Upper lobe of left lung (tissue), 4 donors: ENCODE data around the gene TELO2.
A peak's percentile ranks its signal among the peaks of the same experiment; 100 is the strongest.

Experiments used
- EP300 ChIP-seq, 4 donors: sonication (generic); formaldehyde crosslinking; IDR thresholded peaks; one replicate each; pipeline ENCODE4 v1.5.1; 2017; ENCODE audit warnings: antibody characterized with exemption in 4 of 4, control low read depth in 2 of 4
- POLR2A ChIP-seq, 4 donors: fragments of 450-650 bp; IDR thresholded peaks; one replicate each; pipeline ENCODE4 v1.5.1; 2016 to 2017; ENCODE audit warnings: antibody characterized with exemption in 4 of 4, mild to moderate bottlenecking in 2 of 4
- TF ChIP-seq, protein P1 (sequence below), 6 experiments: fragments of 450-650 bp in 4 of 6; fragments of 200-600 bp in 2 of 6; sonication (generic) in 2 of 6; IDR thresholded peaks; one replicate each; pipeline ENCODE4 v1.5.1; 2016 to 2019; ENCODE audit warnings: antibody characterized with exemption in 6 of 6

DNA sequence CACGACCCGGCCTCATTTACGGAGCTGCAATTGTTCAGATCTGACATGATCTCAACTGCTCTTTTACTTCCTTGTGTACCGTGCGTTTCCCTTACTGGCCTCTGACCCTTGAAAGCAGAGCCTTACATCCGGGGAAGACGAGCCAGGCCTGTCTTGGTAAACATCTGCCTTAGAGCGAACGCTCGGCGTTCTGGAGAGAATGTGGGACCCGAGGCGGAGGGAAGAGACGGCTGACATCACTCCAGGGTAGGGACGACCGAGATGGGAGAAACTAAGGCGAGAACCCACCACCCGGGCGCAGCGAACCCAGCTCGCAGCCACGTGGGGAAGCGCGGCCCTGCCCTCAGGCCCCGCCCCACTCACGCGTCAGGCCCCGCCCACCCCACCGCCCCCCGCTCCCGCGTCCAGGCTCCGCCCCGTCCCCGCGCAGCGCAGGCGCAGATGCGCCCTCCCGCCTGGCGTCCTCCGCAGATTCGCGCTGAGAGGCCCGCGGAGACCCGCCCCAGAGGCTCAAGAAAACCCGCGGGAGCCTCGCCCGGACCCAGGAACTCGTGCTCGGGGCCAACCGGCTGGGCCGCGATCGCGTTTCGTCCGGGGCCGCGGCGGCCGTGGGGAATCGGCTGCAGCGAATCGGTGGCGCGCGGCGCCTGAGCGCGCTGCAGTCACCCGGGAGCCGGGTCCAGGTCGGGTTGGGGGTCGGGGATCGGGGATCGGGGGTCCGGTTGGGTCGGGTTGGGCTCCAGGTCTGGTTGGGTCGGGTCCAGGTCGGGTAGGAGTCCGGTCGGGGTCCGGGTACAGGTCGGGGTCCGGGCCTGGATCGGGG is at the start of gene TELO2:
- TF ChIP-seq EP300 (IDR thresholded peaks at IDR 0.05) (no peak), POLR2A (IDR thresholded peaks at IDR 0.05) (peak in 1 of 4 donors; percentile 47)
- TF ChIP-seq, protein P1, sequence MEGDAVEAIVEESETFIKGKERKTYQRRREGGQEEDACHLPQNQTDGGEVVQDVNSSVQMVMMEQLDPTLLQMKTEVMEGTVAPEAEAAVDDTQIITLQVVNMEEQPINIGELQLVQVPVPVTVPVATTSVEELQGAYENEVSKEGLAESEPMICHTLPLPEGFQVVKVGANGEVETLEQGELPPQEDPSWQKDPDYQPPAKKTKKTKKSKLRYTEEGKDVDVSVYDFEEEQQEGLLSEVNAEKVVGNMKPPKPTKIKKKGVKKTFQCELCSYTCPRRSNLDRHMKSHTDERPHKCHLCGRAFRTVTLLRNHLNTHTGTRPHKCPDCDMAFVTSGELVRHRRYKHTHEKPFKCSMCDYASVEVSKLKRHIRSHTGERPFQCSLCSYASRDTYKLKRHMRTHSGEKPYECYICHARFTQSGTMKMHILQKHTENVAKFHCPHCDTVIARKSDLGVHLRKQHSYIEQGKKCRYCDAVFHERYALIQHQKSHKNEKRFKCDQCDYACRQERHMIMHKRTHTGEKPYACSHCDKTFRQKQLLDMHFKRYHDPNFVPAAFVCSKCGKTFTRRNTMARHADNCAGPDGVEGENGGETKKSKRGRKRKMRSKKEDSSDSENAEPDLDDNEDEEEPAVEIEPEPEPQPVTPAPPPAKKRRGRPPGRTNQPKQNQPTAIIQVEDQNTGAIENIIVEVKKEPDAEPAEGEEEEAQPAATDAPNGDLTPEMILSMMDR (IDR thresholded peaks at IDR 0.05): peak in 3 of 6 experiments; percentile 18 to 44 (median 29)
